Glutamatergic neuron (in vitro differentiated cells): ENCODE measurements around the gene USP36. TPM values are rescaled to one million over a fixed set of nuclear protein-coding genes. Genes with fewer than 3 reads are reported as not detected.
"Not testable (repeated sequence)": the region's sequence is repeated elsewhere in the genome, so short reads cannot be mapped to it uniquely, and the experiment has no call there.

ENCODE experiments used
- DNase-seq: peaks from one replicate; pipeline ENCODE4 v3.0.0; 2022
- H3K27ac Mint-ChIP-seq: one replicate; pipeline ENCODE4 v1.8.0; 2020; ENCODE audit warnings: mild to moderate bottlenecking, mixed read lengths, inconsistent platforms; ENCODE audit not compliant: unreplicated experiment
- H3K27me3 Mint-ChIP-seq: one replicate; pipeline ENCODE4 v1.8.0; 2020; ENCODE audit warnings: mild to moderate bottlenecking, moderate library complexity, mixed read lengths, inconsistent platforms; ENCODE audit not compliant: unreplicated experiment
- H3K36me3 Mint-ChIP-seq: one replicate; pipeline ENCODE4 v1.8.0; 2020; ENCODE audit warnings: mild to moderate bottlenecking, mixed read lengths, inconsistent platforms; ENCODE audit not compliant: unreplicated experiment
- H3K4me1 Mint-ChIP-seq: one replicate; pipeline ENCODE4 v1.8.0; 2020; ENCODE audit warnings: mild to moderate bottlenecking, low read depth, mixed read lengths, inconsistent platforms; ENCODE audit not compliant: unreplicated experiment
- H3K4me3 Mint-ChIP-seq: one replicate; pipeline ENCODE4 v1.8.0; 2020; ENCODE audit warnings: mild to moderate bottlenecking, mixed read lengths, inconsistent platforms; ENCODE audit not compliant: unreplicated experiment
- H3K9me3 Mint-ChIP-seq: one replicate; pipeline ENCODE4 v1.8.0; 2020; ENCODE audit warnings: mild to moderate bottlenecking, moderate library complexity, mixed read lengths, inconsistent platforms; ENCODE audit not compliant: unreplicated experiment
- CTCF ChIP-seq: fragments of 200-600 bp; sonication (generic); IDR thresholded peaks from one replicate; pipeline ENCODE4 v1.5.0; 2021; ENCODE audit not compliant: partially characterized antibody, unreplicated experiment
- long read RNA-seq: library from polyadenylated mRNA; unstranded; transcript quantifications from one replicate; pipeline ENCODE4 v2.0.0, GENCODE V29; 2020; ENCODE audit not compliant: unreplicated experiment
- total RNA-seq: library from RNA; stranded (reverse); fragmentation: NEBNext Ultra II Directional; extraction: Animal tissue kit (Norgen Biotek cat#: 25700); gene quantifications from one replicate; pipeline ENCODE4 v1.2.1, GENCODE V29; 2021; ENCODE audit not compliant: unreplicated experiment

The USP36 gene
- total RNA-seq: 45.3 TPM
- long read RNA-seq, partial matches to known transcripts: 1 of 1 reads
- long read RNA-seq, other reads (novel, unspliced or antisense): 0 of 1 reads

GRCh38 chr17:78840780-78841611 lies at the start of gene USP36:
Gene USP36 (minus strand): TSS chr17:78840814. CDS start chr17:78836363, 4,451 bp downstream.
- peak; percentile 99 for DNase-seq
- no peak for TF ChIP-seq CTCF
- Mint-ChIP-seq H3K4me1 (peaks cover 15% of the 10 kb centered on the region), H3K36me3 (peaks cover 2% of the 10 kb centered on the region), H3K27ac (peak within 1 kb of the TSS; percentile 90), H3K27me3 (no peaks in the 10 kb centered on the region), H3K4me3 (peak within 1 kb of the TSS; percentile 90), H3K9me3 (peaks cover 7% of the 10 kb centered on the region)

GRCh38 chr17:78890096-78890495 lies 49.5 kb upstream of the USP36 start:
- H3K4me3 Mint-ChIP-seq, H3K9me3 Mint-ChIP-seq, DNase-seq, H3K27me3 Mint-ChIP-seq, H3K27ac Mint-ChIP-seq, H3K36me3 Mint-ChIP-seq: not testable (repeated sequence)
- H3K4me1 Mint-ChIP-seq: peaks cover 30% of the 10 kb centered on the region

GRCh38 chr17:78889531-78889930 lies 48.9 kb upstream of the USP36 start:
- Mint-ChIP-seq H3K27ac (no peak overlapping the region), H3K9me3 (peaks cover 7% of the 10 kb centered on the region), H3K4me1 (peaks cover 30% of the 10 kb centered on the region), H3K36me3 (no peaks in the 10 kb centered on the region), H3K27me3 (peaks cover 6% of the 10 kb centered on the region), H3K4me3 (no peak overlapping the region)
- TF ChIP-seq CTCF: no peak
- no peak for DNase-seq

- peaks cover 30% of the 10 kb centered on the region for H3K4me1 Mint-ChIP-seq
- H3K4me3 Mint-ChIP-seq: no peak overlapping the region
- H3K27me3 Mint-ChIP-seq: peaks cover 7% of the 10 kb centered on the region
- no peaks in the 10 kb centered on the region for H3K36me3 Mint-ChIP-seq
- no peak for DNase-seq
- H3K9me3 Mint-ChIP-seq: peaks cover 7% of the 10 kb centered on the region
- H3K27ac Mint-ChIP-seq: peak overlapping the region; percentile 17
- no peak for TF ChIP-seq CTCF
These were observed 48.4 kb upstream of the USP36 start for GRCh38 chr17:78888941-78889518.

- peaks cover 7% of the 10 kb centered on the region for H3K27me3 Mint-ChIP-seq
- no peak overlapping the region for H3K27ac Mint-ChIP-seq
These were observed 46.3 kb upstream of the USP36 start for GRCh38 chr17:78886954-78887353.

More at GRCh38 chr17:78886954-78887353, 46.3 kb upstream of the USP36 start:
- H3K4me3 Mint-ChIP-seq: no peak overlapping the region
- TF ChIP-seq CTCF: no peak
- peaks cover 5% of the 10 kb centered on the region for H3K9me3 Mint-ChIP-seq
- H3K36me3 Mint-ChIP-seq: no peaks in the 10 kb centered on the region
- DNase-seq: no peak
- H3K4me1 Mint-ChIP-seq: peaks cover 33% of the 10 kb centered on the region
